ENCODE data around the gene EEPD1. TPM values are rescaled to one million over a fixed set of nuclear protein-coding genes. Genes with fewer than 3 reads are reported as not detected.

Gene EEPD1
- total RNA-seq, 1 donor from 2014 or later, result 18.0 TPM

GRCh38 chr7:36304099-36304425 is 151.0 kb downstream of the EEPD1 start:
- Mint-ChIP-seq H3K27ac (peak overlapping the region; percentile 64), H3K4me3 (no peak overlapping the region), H3K9me3 (no peaks in the 10 kb centered on the region), H3K4me1 (peaks cover 22% of the 10 kb centered on the region), H3K27me3 (ENCODE audit: low read depth) (no peaks in the 10 kb centered on the region), H3K36me3 (peaks cover 5% of the 10 kb centered on the region)
- TF ChIP-seq, protein P1, sequence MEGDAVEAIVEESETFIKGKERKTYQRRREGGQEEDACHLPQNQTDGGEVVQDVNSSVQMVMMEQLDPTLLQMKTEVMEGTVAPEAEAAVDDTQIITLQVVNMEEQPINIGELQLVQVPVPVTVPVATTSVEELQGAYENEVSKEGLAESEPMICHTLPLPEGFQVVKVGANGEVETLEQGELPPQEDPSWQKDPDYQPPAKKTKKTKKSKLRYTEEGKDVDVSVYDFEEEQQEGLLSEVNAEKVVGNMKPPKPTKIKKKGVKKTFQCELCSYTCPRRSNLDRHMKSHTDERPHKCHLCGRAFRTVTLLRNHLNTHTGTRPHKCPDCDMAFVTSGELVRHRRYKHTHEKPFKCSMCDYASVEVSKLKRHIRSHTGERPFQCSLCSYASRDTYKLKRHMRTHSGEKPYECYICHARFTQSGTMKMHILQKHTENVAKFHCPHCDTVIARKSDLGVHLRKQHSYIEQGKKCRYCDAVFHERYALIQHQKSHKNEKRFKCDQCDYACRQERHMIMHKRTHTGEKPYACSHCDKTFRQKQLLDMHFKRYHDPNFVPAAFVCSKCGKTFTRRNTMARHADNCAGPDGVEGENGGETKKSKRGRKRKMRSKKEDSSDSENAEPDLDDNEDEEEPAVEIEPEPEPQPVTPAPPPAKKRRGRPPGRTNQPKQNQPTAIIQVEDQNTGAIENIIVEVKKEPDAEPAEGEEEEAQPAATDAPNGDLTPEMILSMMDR (IDR thresholded peaks at IDR 0.05; ENCODE audit: unreplicated experiment), result no peak
- DNase-seq (ENCODE audit: low spot score in 2 of 2, unreplicated experiment in 2 of 2), result no peak

GRCh38 chr7:36305226-36305625 is 152.2 kb downstream of the EEPD1 start:
- Mint-ChIP-seq H3K27ac (no peak overlapping the region), H3K4me3 (no peak overlapping the region), H3K27me3 (ENCODE audit: low read depth) (no peaks in the 10 kb centered on the region), H3K9me3 (no peaks in the 10 kb centered on the region), H3K4me1 (peaks cover 18% of the 10 kb centered on the region), H3K36me3 (peaks cover 5% of the 10 kb centered on the region)
- TF ChIP-seq, protein P1 (IDR thresholded peaks at IDR 0.05; ENCODE audit: unreplicated experiment), result no peak
- DNase-seq (ENCODE audit: low spot score in 2 of 2, unreplicated experiment in 2 of 2), result no peak

GRCh38 chr7:36305648-36306047 is 152.6 kb downstream of the EEPD1 start:
- Mint-ChIP-seq H3K4me3 (no peak overlapping the region), H3K9me3 (no peaks in the 10 kb centered on the region), H3K36me3 (peaks cover 5% of the 10 kb centered on the region), H3K4me1 (peaks cover 18% of the 10 kb centered on the region), H3K27ac (no peak overlapping the region), H3K27me3 (ENCODE audit: low read depth) (no peaks in the 10 kb centered on the region)
- TF ChIP-seq, protein P1 (IDR thresholded peaks at IDR 0.05; ENCODE audit: unreplicated experiment), result no peak
- no peak for DNase-seq (ENCODE audit: low spot score in 2 of 2, unreplicated experiment in 2 of 2)

DNA sequence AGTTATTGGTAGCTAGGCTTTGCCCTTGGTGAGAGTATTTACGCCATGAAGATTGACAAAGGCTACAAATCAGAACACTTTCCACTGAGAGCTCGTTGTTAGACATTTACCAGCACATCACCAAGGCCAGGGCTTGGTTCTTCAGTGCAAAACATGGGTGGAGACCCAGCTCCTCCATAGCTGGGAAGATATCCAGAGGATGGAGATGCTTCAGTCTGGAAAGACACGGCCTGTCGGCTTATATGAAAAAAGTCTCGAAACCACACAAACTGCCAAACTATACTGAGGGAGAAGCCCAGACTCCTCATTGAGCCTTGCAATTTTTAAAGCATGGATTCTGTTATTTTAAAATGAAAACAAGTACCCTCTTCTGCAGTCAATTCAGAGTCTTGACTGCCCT is 153.2 kb downstream of the EEPD1 start:
- Mint-ChIP-seq H3K27ac (no peak overlapping the region), H3K4me1 (peaks cover 18% of the 10 kb centered on the region), H3K36me3 (peaks cover 5% of the 10 kb centered on the region), H3K9me3 (no peaks in the 10 kb centered on the region), H3K4me3 (no peak overlapping the region), H3K27me3 (ENCODE audit: low read depth) (no peaks in the 10 kb centered on the region)
- DNase-seq (ENCODE audit: low spot score in 2 of 2, unreplicated experiment in 2 of 2), result no peak
- TF ChIP-seq, protein P1 (IDR thresholded peaks at IDR 0.05; ENCODE audit: unreplicated experiment), result no peak

DNA sequence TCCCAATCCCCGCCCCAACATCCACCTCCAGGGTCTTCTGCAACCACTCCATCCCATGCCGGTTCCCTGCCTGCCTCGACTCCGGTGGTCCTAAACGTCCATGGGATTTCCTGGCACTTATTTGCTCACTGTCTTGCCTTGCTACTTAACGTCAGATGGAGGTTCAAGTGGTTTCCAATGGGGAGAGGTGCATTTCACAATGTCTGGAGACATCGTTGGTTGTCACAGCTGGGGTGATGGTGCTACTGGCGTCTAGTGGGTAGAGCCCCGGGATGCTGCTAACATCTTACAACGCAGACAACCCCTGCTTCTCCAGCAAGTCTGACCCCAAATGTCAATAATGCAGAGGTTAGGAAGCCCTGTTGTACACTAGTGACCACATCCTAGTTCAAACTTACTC is 153.7 kb downstream of the EEPD1 start:
- H3K36me3 Mint-ChIP-seq, result peaks cover 5% of the 10 kb centered on the region
- TF ChIP-seq, protein P1 (IDR thresholded peaks at IDR 0.05; ENCODE audit: unreplicated experiment), result no peak
- H3K4me3 Mint-ChIP-seq, result no peak overlapping the region
- peaks cover 18% of the 10 kb centered on the region for H3K4me1 Mint-ChIP-seq
- no peaks in the 10 kb centered on the region for H3K9me3 Mint-ChIP-seq
- no peak overlapping the region for H3K27ac Mint-ChIP-seq
- H3K27me3 Mint-ChIP-seq (ENCODE audit: low read depth), result no peaks in the 10 kb centered on the region
- DNase-seq (ENCODE audit: low spot score in 2 of 2, unreplicated experiment in 2 of 2), result no peak

- Mint-ChIP-seq H3K4me1 (peaks cover 12% of the 10 kb centered on the region), H3K27me3 (ENCODE audit: low read depth) (no peaks in the 10 kb centered on the region), H3K36me3 (no peaks in the 10 kb centered on the region), H3K9me3 (no peaks in the 10 kb centered on the region), H3K4me3 (no peak overlapping the region), H3K27ac (no peak overlapping the region)
- DNase-seq (ENCODE audit: low spot score in 2 of 2, unreplicated experiment in 2 of 2), result no peak
- TF ChIP-seq, protein P1 (IDR thresholded peaks at IDR 0.05; ENCODE audit: unreplicated experiment), result no peak
Measured at GRCh38 chr7:36308031-36308430, 155.0 kb downstream of the EEPD1 start.

Measured in mesothelial cell of epicardium (in vitro differentiated cells).